GM23338 (cell line): ENCODE measurements around the gene BCL2. TPM values are rescaled to one million over a fixed set of nuclear protein-coding genes. Genes with fewer than 3 reads are reported as not detected.

Source experiments
- ATAC-seq: fragments of 200-7000 bp; cut with Tn5 transposase; 3 replicates; pipeline ENCODE4 v1.9.1; 2020
- DNase-seq: peaks from one replicate; pipeline ENCODE4 v3.0.0-alpha.2; 2015; ENCODE audit warnings: low spot score
- H2AFZ ChIP-seq: fragments of 200-600 bp; sonication (generic); 2 replicates; pipeline ENCODE4 v1.8.0; 2016; ENCODE audit warnings: antibody characterized with exemption, mild to moderate bottlenecking, moderate library complexity
- H3F3A ChIP-seq: fragments of 200-600 bp; sonication (generic); replicated peaks from 2 replicates; pipeline ENCODE4 v1.8.0; 2017; ENCODE audit warnings: antibody characterized with exemption, mixed run types, low read depth
- H3K27ac ChIP-seq: fragments of 200-600 bp; sonication (generic); 2 replicates; pipeline ENCODE4 v1.6.1; 2016; ENCODE audit warnings: low read depth
- H3K27me3 ChIP-seq: fragments of 200-600 bp; sonication (generic); 2 replicates; pipeline ENCODE4 v1.8.0; 2016; ENCODE audit warnings: mild to moderate bottlenecking, mixed run types, moderate library complexity; ENCODE audit not compliant: insufficient read depth
- H3K36me3 ChIP-seq: fragments of 200-600 bp; sonication (generic); 2 replicates; pipeline ENCODE4 v1.8.0; 2016; ENCODE audit warnings: mild to moderate bottlenecking; ENCODE audit not compliant: insufficient read depth
- H3K4me1 ChIP-seq: fragments of 200-600 bp; sonication (generic); 2 replicates; pipeline ENCODE4 v1.8.0; 2016; ENCODE audit warnings: mild to moderate bottlenecking, moderate library complexity; ENCODE audit not compliant: insufficient read depth
- H3K4me2 ChIP-seq: fragments of 200-600 bp; sonication (generic); 2 replicates; pipeline ENCODE4 v1.7.1; 2017; ENCODE audit warnings: mixed run types
- H3K4me3 ChIP-seq: fragments of 200-600 bp; sonication (generic); 2 replicates; pipeline ENCODE4 v1.6.1; 2016; ENCODE audit warnings: mixed run types
- H3K79me2 ChIP-seq: fragments of 200-600 bp; sonication (generic); replicated peaks from 2 replicates; pipeline ENCODE4 v1.8.0; 2017; ENCODE audit warnings: mild to moderate bottlenecking; ENCODE audit not compliant: insufficient read depth
- H3K9me2 ChIP-seq: fragments of 200-600 bp; sonication (generic); 2 replicates; pipeline ENCODE4 v1.8.0; 2017; ENCODE audit not compliant: insufficient read depth
- H4K20me1 ChIP-seq: fragments of 200-600 bp; sonication (generic); replicated peaks from 2 replicates; pipeline ENCODE4 v1.8.0; 2017; ENCODE audit warnings: mild to moderate bottlenecking; ENCODE audit not compliant: insufficient read depth
- H3K27ac Mint-ChIP-seq: 2 replicates; pipeline ENCODE4 v1.8.0; 2020; ENCODE audit warnings: inconsistent platforms, mild to moderate bottlenecking, moderate library complexity, mixed read lengths
- H3K27me3 Mint-ChIP-seq: 3 replicates; pipeline ENCODE4 v1.8.0; 2022; ENCODE audit warnings: low read depth, mild to moderate bottlenecking, moderate library complexity, mixed read lengths, inconsistent platforms; ENCODE audit not compliant: insufficient read depth, poor library complexity
- H3K36me3 Mint-ChIP-seq: 3 replicates; pipeline ENCODE4 v1.8.0; 2021; ENCODE audit warnings: low read depth, mild to moderate bottlenecking, inconsistent platforms, moderate library complexity, mixed read lengths
- H3K4me1 Mint-ChIP-seq: 3 replicates; pipeline ENCODE4 v1.8.0; 2020; ENCODE audit warnings: mild to moderate bottlenecking, inconsistent platforms, mixed read lengths
- H3K4me3 Mint-ChIP-seq: 3 replicates; pipeline ENCODE4 v1.8.0; 2021; ENCODE audit warnings: moderate library complexity, mild to moderate bottlenecking, inconsistent platforms, mixed read lengths
- H3K9me3 Mint-ChIP-seq: 3 replicates; pipeline ENCODE4 v1.8.0; 2020; ENCODE audit warnings: moderate library complexity, mild to moderate bottlenecking, inconsistent platforms, mixed read lengths
- CREB1 ChIP-seq: fragments of 250-450 bp; sonication (Bioruptor Pico); IDR thresholded peaks from 2 replicates; pipeline ENCODE4 v1.5.0; 2020; ENCODE audit warnings: low read depth, mild to moderate bottlenecking, moderate library complexity
- CTCF ChIP-seq, 2 experiments: fragments of 200-600 bp in 1 of 2; sonication (generic) in 1 of 2; conservative IDR thresholded peaks; 2 replicates each; pipeline versions ENCODE4 v1.5.1 to v1.6.1; 2016 to 2017; ENCODE audit warnings: antibody characterized with exemption in 2 of 2, low read depth in 2 of 2, mild to moderate bottlenecking in 2 of 2, moderate library complexity in 1 of 2
- ETS1 ChIP-seq: IDR thresholded peaks from 2 replicates; pipeline ENCODE4 v1.6.1; 2016; ENCODE audit warnings: antibody characterized with exemption
- EZH2 ChIP-seq: fragments of 200-600 bp; sonication (generic); IDR thresholded peaks from one replicate; pipeline ENCODE4 v1.8.0; 2017; ENCODE audit warnings: antibody characterized with exemption, mild to moderate bottlenecking, low read depth; ENCODE audit not compliant: unreplicated experiment
- EZH2phosphoT487 ChIP-seq: fragments of 200-600 bp; sonication (generic); IDR thresholded peaks from one replicate; pipeline ENCODE4 v1.8.1; 2018; ENCODE audit warnings: antibody characterized with exemption; ENCODE audit not compliant: unreplicated experiment
- JUNB ChIP-seq: IDR thresholded peaks from one replicate; pipeline ENCODE4 v1.6.1; 2016; ENCODE audit warnings: antibody characterized with exemption; ENCODE audit not compliant: unreplicated experiment
- NANOG ChIP-seq: IDR thresholded peaks from 2 replicates; pipeline ENCODE4 v1.6.1; 2016; ENCODE audit warnings: antibody characterized with exemption, borderline replicate concordance
- POLR2AphosphoS5 ChIP-seq: IDR thresholded peaks from 2 replicates; pipeline ENCODE4 v1.6.1; 2016; ENCODE audit warnings: antibody characterized with exemption, low read depth
- REST ChIP-seq: IDR thresholded peaks from one replicate; pipeline ENCODE4 v1.6.1; 2018; ENCODE audit warnings: antibody characterized with exemption; ENCODE audit not compliant: unreplicated experiment
- STAT1 ChIP-seq: IDR thresholded peaks from one replicate; pipeline ENCODE4 v1.6.1; 2016; ENCODE audit warnings: antibody characterized with exemption; ENCODE audit not compliant: unreplicated experiment
- ZNF114 ChIP-seq: fragments of 250-450 bp; sonication (Bioruptor Pico); IDR thresholded peaks from 2 replicates; pipeline ENCODE4 v1.5.0; 2020; ENCODE audit warnings: mild to moderate bottlenecking, moderate library complexity
- ZNF331 ChIP-seq: fragments of 250-450 bp; sonication (Bioruptor Pico); IDR thresholded peaks from 2 replicates; pipeline ENCODE4 v1.5.0; 2020; ENCODE audit warnings: low read depth, mild to moderate bottlenecking, moderate library complexity
- ZNF462 ChIP-seq: fragments of 250-450 bp; sonication (Bioruptor Pico); IDR thresholded peaks from 2 replicates; pipeline ENCODE4 v1.5.0; 2020; ENCODE audit warnings: mild to moderate bottlenecking, moderate library complexity
- polyA plus RNA-seq: library from polyadenylated mRNA; unstranded; fragments of >200 nt; fragmentation: Nextera tagmentation; extraction: Ambion mirVana; gene quantifications from 2 replicates; pipeline ENCODE4 v1.2.1, GENCODE V29; 2016
- total RNA-seq: library from RNA; depleted of rRNA; stranded (reverse); fragments of >200 nt; shearing (Covaris generic); gene quantifications from 2 replicates; pipeline ENCODE4 v1.2.3, GENCODE V29; 2014

The BCL2 gene
- total and polyA plus RNA-seq, 2 experiments from 2014 or later: 1.2 to 4.0 TPM

GRCh38 chr18:63367053-63367953, 47.7 kb upstream of the BCL2 start, which contains the start of gene KDSR:
Gene KDSR (minus strand): TSS chr18:63367206. CDS start chr18:63367118, 88 bp downstream.
- Mint-ChIP-seq H3K36me3 (peaks cover 25% of the 10 kb centered on the region), H3K4me3 (peak within 1 kb of the TSS; percentile 92), H3K27ac (peak within 1 kb of the TSS; percentile 84), H3K27me3 (peaks cover 3% of the 10 kb centered on the region), H3K9me3 (peaks cover 14% of the 10 kb centered on the region), H3K4me1 (peaks cover 14% of the 10 kb centered on the region; the same call in 2 of the 3 replicates)
- peaks cover 35% of the 10 kb centered on the region for H3K79me2 ChIP-seq
- peaks cover 15% of the 10 kb centered on the region for H4K20me1 ChIP-seq
- TF ChIP-seq CTCF (conservative IDR thresholded peaks at IDR 0.05; ENCODE audit: low read depth in 2 of 2) (no peak), NANOG (no peak), EZH2 (no peak), ETS1 (no peak; the same call in 1 of the 2 replicates), POLR2AphosphoS5 (peak; percentile 79), JUNB (no peak), ZNF114 (CRISPR knock-in tag) (0 out of 2 replicates have a peak, but pooled peaks have one; percentile 51), CREB1 (peak; percentile 80), EZH2phosphoT487 (no peak), ZNF462 (CRISPR knock-in tag) (no peak), REST (peak; percentile 4), ZNF331 (CRISPR knock-in tag) (no peak), STAT1 (no peak)
- peak; percentile 91 for ATAC-seq
- H3K9me2 ChIP-seq: no peaks in the 10 kb centered on the region
- peaks cover 8% of the 10 kb centered on the region; the same call in 1 of the 2 replicates for H3K4me1 ChIP-seq
- peak within 1 kb of the TSS; percentile 99 for H3K4me2 ChIP-seq
- peak; percentile 96 for DNase-seq
- H3K27ac ChIP-seq: peak within 1 kb of the TSS; percentile 84
- peak within 1 kb of the TSS; percentile 97 for H2AFZ ChIP-seq
- H3K36me3 ChIP-seq: peaks cover 1% of the 10 kb centered on the region; the same call in 1 of the 2 replicates
- no peaks in the 10 kb centered on the region for H3K27me3 ChIP-seq
- H3F3A ChIP-seq: 0 out of 2 replicates have a peak, but pooled peaks cover 3% of the 10 kb centered on the region
- peak within 1 kb of the TSS; percentile 77 for H3K4me3 ChIP-seq
